Osteocyte (in vitro differentiated cells): Measurements from ENCODE around the gene RPL18. TPM values are rescaled to one million over a fixed set of nuclear protein-coding genes. Genes with fewer than 3 reads are reported as not detected.

ENCODE experiments used
- DNase-seq: peaks from one replicate; pipeline ENCODE4 v3.0.0; 2021; ENCODE audit warnings: mixed read lengths; ENCODE audit not compliant: unreplicated experiment; ENCODE audit errors: extremely low spot score
- H3K27ac Mint-ChIP-seq: one replicate; pipeline ENCODE4 v1.8.0; 2021; ENCODE audit warnings: mild to moderate bottlenecking, mixed read lengths; ENCODE audit not compliant: unreplicated experiment
- H3K27me3 Mint-ChIP-seq: one replicate; pipeline ENCODE4 v1.8.0; 2021; ENCODE audit warnings: mixed read lengths; ENCODE audit not compliant: unreplicated experiment
- H3K36me3 Mint-ChIP-seq: one replicate; pipeline ENCODE4 v1.8.0; 2021; ENCODE audit warnings: mixed read lengths; ENCODE audit not compliant: unreplicated experiment
- H3K4me1 Mint-ChIP-seq: one replicate; pipeline ENCODE4 v1.8.0; 2021; ENCODE audit warnings: mixed read lengths; ENCODE audit not compliant: unreplicated experiment
- H3K4me3 Mint-ChIP-seq: one replicate; pipeline ENCODE4 v1.8.0; 2021; ENCODE audit warnings: mild to moderate bottlenecking, moderate library complexity, mixed read lengths; ENCODE audit not compliant: unreplicated experiment
- H3K9me3 Mint-ChIP-seq: one replicate; pipeline ENCODE4 v1.8.0; 2021; ENCODE audit warnings: mixed read lengths; ENCODE audit not compliant: unreplicated experiment
- CTCF ChIP-seq: fragments of 200-600 bp; sonication (generic); IDR thresholded peaks from 2 replicates; pipeline ENCODE4 v1.5.0; 2021; ENCODE audit warnings: antibody characterized with exemption, mild to moderate bottlenecking, moderate library complexity
- total RNA-seq: library from RNA; stranded (reverse); gene quantifications from 2 replicates; pipeline ENCODE4 v1.2.1, GENCODE V29; 2021

The RPL18 gene
- total RNA-seq, 1 donor from 2014 or later, result 1,287 TPM

DNA sequence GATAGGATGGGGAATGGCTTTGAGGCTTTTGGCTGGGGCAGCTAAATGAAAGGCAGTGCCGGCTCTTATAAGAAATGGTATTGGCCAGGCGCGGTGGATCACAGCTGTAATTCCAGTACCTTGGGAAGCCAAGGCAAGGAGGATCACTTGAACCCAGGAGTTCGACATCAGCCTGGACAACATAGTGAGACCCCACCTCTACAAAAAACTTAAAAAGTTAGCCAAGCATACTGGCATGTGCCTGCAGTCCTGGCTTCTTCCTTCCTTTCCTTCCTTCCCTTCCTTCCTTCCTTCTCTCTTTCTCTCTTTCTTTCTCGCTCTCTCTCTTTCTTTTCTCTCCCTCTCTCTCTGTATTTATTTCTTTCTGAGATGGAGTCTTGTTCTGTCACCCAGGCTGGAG is 23.9 kb upstream of the RPL18 start:
- peaks cover 6% of the 10 kb centered on the region for H3K27me3 Mint-ChIP-seq

GRCh38 chr19:48641850-48642249 is 22.9 kb upstream of the RPL18 start:
- no peaks in the 10 kb centered on the region for H3K36me3 Mint-ChIP-seq
- H3K27me3 Mint-ChIP-seq, result peaks cover 6% of the 10 kb centered on the region
- no peak overlapping the region for H3K27ac Mint-ChIP-seq
- peaks cover 33% of the 10 kb centered on the region for H3K4me1 Mint-ChIP-seq
- no peaks in the 10 kb centered on the region for H3K9me3 Mint-ChIP-seq
- TF ChIP-seq CTCF, result no peak
- no peak overlapping the region for H3K4me3 Mint-ChIP-seq
- DNase-seq, result no peak

More for the DNA sequence above, 23.9 kb upstream of the RPL18 start:
- Mint-ChIP-seq H3K27ac (no peak overlapping the region), H3K4me3 (no peak overlapping the region), H3K4me1 (peaks cover 30% of the 10 kb centered on the region), H3K36me3 (no peaks in the 10 kb centered on the region), H3K9me3 (no peaks in the 10 kb centered on the region)
- no peak for DNase-seq
- TF ChIP-seq CTCF, result no peak

DNA sequence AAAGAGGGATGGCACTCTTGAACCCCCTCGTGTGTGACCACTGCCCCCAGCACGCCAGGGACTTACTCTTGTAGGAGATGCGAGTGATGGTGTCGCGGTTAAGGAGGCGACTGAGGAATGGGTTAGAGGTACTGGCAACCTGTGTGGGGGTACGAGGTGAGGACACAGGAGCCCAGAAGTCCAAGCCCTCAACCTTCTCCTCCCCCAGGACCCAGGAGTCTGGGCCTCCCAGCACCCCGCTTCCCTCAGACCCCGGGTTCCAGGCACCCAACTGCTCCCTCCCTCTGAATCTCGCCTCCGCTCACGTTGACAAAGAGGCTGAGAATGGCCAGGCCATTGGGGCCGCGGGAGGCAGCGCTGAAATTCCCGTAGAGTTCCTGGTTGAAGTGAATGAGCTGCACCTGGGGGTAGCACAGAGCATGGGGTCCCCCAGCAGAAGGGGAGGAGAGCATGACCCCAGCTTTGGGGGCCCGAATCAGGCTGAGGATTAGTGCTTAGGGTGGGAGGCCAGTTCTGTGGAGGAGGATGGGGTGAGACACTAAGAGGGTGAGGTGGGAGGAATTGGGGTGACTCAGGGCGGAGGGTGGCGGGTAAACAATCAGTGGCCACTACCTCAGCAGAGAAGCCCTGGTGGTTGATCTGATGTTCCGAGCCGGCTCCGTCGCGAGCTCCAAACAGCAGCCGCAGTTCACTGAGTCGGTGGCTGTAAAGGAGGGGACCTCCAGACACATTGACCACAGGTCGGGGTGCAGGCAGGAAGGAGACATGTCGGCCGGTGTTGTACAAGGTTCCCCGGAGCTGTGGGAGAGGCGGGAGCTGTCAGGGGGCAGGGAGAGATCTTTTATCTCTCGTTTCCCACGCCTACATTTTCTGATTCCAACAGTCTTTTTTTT is 20.8 kb upstream of the RPL18 start:
- DNase-seq, result no peak
- Mint-ChIP-seq H3K27me3 (peaks cover 6% of the 10 kb centered on the region), H3K4me1 (peaks cover 34% of the 10 kb centered on the region), H3K27ac (no peak overlapping the region), H3K4me3 (no peak overlapping the region), H3K36me3 (no peaks in the 10 kb centered on the region), H3K9me3 (no peaks in the 10 kb centered on the region)
- TF ChIP-seq CTCF, result no peak

DNA sequence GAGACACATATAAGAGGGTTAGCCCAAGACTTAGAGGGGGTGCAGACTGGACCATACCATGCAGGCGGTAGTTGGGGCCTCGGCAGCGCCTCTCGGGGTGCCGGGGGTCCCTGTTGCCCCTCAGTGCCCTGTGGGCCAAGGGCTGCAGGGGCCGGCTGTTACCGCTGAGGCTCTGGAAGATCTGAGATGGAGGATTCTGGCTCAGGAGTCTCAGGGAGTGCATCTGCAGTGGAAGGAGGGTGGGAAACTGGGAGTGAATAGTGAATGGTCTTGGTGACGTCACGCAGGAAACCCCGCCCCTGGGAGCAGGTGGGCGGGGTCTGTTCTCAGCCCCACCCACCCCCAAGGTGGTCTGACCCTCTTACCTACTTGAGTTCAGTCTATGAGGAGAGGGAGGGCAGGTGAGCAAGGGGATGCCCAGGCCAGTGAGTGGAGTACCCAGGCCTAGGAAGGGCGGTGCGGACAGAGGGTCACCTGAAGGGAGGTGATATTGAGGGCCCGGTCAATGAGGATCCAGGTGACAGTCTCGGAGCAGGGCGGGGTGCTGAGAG is 19.9 kb upstream of the RPL18 start:
- no peaks in the 10 kb centered on the region for H3K36me3 Mint-ChIP-seq
- no peak for TF ChIP-seq CTCF
- H3K9me3 Mint-ChIP-seq, result no peaks in the 10 kb centered on the region
- H3K4me3 Mint-ChIP-seq, result no peak overlapping the region
- H3K27me3 Mint-ChIP-seq, result peaks cover 6% of the 10 kb centered on the region
- H3K27ac Mint-ChIP-seq, result no peak overlapping the region
- DNase-seq, result no peak
- peaks cover 37% of the 10 kb centered on the region for H3K4me1 Mint-ChIP-seq
